ENCODE measurements around the gene HOXC9.
A peak's percentile ranks its signal among the peaks of the same experiment; 100 is the strongest.

HOXC9 gene

GRCh38 chr12:53954694-53955035 is 45.3 kb upstream of the HOXC9 start, which contains the start of gene HOXC12:
Gene HOXC12 (plus strand): TSS chr12:53954903. CDS start chr12:53954930, 27 bp downstream.
- ChIA-PET POLR2A (no interaction called here), CTCF (interaction anchor here (1.1 to 1.2 kb wide), 2 partner anchors 198 to 260 kb away, joined by 3 to 4 read pairs; no protein-coding TSS in a partner anchor)
- TF ChIP-seq ZNF311 (tag by site-specific recombination; IDR thresholded peaks at IDR 0.05; ENCODE audit: borderline replicate concordance) (no peak), ZNF335 (tag by site-specific recombination; conservative IDR thresholded peaks at IDR 0.05) (no peak), ZNF133 (tag by site-specific recombination; IDR thresholded peaks at IDR 0.05) (no peak), YY2 (tag by site-specific recombination; IDR thresholded peaks at IDR 0.05) (no peak), ZFP3 (tag by site-specific recombination; IDR thresholded peaks at IDR 0.05; ENCODE audit: low read depth) (no peak), ZNF747 (tag by site-specific recombination; IDR thresholded peaks at IDR 0.05) (no peak), ZNF146 (tag by site-specific recombination; IDR thresholded peaks at IDR 0.05) (no peak), IKZF3 (tag by site-specific recombination; IDR thresholded peaks at IDR 0.05) (no peak), ZNF560 (tag by site-specific recombination; IDR thresholded peaks at IDR 0.05; ENCODE audit: borderline replicate concordance) (no peak), BCL11A (tag by site-specific recombination; IDR thresholded peaks at IDR 0.05; ENCODE audit: low read depth) (no peak), ZFP37 (tag by site-specific recombination; IDR thresholded peaks at IDR 0.05) (no peak), ZNF18 (tag by site-specific recombination; IDR thresholded peaks at IDR 0.05) (no peak), REPIN1 (tag by site-specific recombination; IDR thresholded peaks at IDR 0.05; ENCODE audit: low read depth) (no peak), SP7 (tag by site-specific recombination; IDR thresholded peaks at IDR 0.05) (no peak), ZNF777 (tag by site-specific recombination; IDR thresholded peaks at IDR 0.05; ENCODE audit: borderline replicate concordance) (no peak), ZNF449 (tag by site-specific recombination; IDR thresholded peaks at IDR 0.05) (no peak), WT1 (tag by site-specific recombination; IDR thresholded peaks at IDR 0.05) (no peak)
- H3K9me3 ChIP-seq (ENCODE audit: control insufficient read depth, insufficient read depth, low read depth, low read length) = no peaks in the 10 kb centered on the region
- H3K4me3 ChIP-seq (ENCODE audit: low read depth, low read length) = no peak within 1 kb of the TSS
- peak within 1 kb of the TSS; percentile 48; the same call in 1 of the 2 replicates for H3K27ac ChIP-seq (ENCODE audit: extremely low read depth, low read depth, low read length)
- no peaks in the 10 kb centered on the region for H3K36me3 ChIP-seq (ENCODE audit: control insufficient read depth in 2 of 2, insufficient read depth in 1 of 2, low read length in 2 of 2)
- H3K4me1 ChIP-seq (ENCODE audit: control insufficient read depth, insufficient read depth, low read length) = peaks cover 5% of the 10 kb centered on the region; the same call in 1 of the 2 replicates

GRCh38 chr12:53955036-53955775 is 44.8 kb upstream of the HOXC9 start:
- POLR2A ChIA-PET = no interaction called here
- Histone ChIP-seq H3K36me3 (ENCODE audit: control insufficient read depth in 2 of 2, insufficient read depth in 1 of 2, low read length in 2 of 2) (no peaks in the 10 kb centered on the region), H3K27ac (ENCODE audit: extremely low read depth, low read depth, low read length) (peak overlapping the region; percentile 48; the same call in 1 of the 2 replicates), H3K4me3 (ENCODE audit: low read depth, low read length) (no peak overlapping the region), H3K4me1 (ENCODE audit: control insufficient read depth, insufficient read depth, low read length) (peaks cover 5% of the 10 kb centered on the region; the same call in 1 of the 2 replicates), H3K9me3 (ENCODE audit: control insufficient read depth, insufficient read depth, low read depth, low read length) (no peaks in the 10 kb centered on the region)
- CTCF ChIA-PET = interaction anchor here (0.8 to 1.2 kb wide), 3 partner anchors 198 to 259 kb away, joined by 3 to 4 read pairs (median 3); no protein-coding TSS in a partner anchor
- TF ChIP-seq ZNF843 (tag by site-specific recombination; IDR thresholded peaks at IDR 0.05) (no peak), ZNF140 (tag by site-specific recombination; IDR thresholded peaks at IDR 0.05) (no peak), ZNF184 (tag by site-specific recombination; IDR thresholded peaks at IDR 0.05) (no peak), ZNF169 (tag by site-specific recombination; IDR thresholded peaks at IDR 0.05) (no peak), KLF9 (tag by site-specific recombination; IDR thresholded peaks at IDR 0.05; ENCODE audit: low read depth) (no peak)

Measured in HEK293 (cell line).